Pons (tissue), 1 donor: ENCODE results near the gene RHCE.
"Not testable (repeated sequence)": the region's sequence is repeated elsewhere in the genome, so short reads cannot be mapped to it uniquely, and the experiment has no call there.

Experiments
- DNase-seq: peaks from one replicate; pipeline ENCODE4 v3.0.0-alpha.2; 2016; ENCODE audit warnings: low spot score

The RHCE gene

DNA sequence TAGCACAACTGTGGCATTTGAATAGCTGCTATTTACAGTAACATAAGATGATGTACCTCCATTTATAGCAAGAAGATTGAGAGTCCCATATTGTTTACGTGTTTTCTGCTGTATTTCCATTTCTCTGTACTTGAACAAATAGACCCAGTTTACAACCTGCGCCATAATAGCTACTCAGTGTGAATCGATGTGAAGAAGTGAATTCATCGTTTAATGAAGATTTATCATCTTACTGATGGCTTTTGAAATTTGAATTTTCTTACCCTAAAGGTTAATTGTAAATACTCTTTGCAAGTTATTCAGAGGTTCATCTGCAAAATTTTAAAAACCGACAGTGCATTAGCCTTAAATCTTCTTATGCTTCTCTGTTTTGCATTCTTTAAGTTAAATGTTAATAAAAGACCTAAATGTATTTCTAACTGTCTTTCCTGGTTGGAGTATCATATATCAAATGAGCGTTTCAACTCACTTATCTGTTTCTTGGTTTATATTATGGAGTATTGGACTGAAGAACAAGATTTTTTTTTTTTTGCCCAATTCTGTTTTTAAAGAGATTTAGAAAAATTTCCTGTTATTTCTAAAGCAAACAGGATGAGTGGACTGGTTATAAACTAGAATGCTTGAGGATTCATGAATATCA lies 12.2 kb upstream of the RHCE start:
- peak; percentile 12 for DNase-seq

- DNase-seq, result peak; percentile 50
Observed at GRCh38 chr1:25431955-25432719, 11.5 kb upstream of the RHCE start.

- DNase-seq, result no peak
Observed at GRCh38 chr1:25430967-25431881, 10.6 kb upstream of the RHCE start.

DNA sequence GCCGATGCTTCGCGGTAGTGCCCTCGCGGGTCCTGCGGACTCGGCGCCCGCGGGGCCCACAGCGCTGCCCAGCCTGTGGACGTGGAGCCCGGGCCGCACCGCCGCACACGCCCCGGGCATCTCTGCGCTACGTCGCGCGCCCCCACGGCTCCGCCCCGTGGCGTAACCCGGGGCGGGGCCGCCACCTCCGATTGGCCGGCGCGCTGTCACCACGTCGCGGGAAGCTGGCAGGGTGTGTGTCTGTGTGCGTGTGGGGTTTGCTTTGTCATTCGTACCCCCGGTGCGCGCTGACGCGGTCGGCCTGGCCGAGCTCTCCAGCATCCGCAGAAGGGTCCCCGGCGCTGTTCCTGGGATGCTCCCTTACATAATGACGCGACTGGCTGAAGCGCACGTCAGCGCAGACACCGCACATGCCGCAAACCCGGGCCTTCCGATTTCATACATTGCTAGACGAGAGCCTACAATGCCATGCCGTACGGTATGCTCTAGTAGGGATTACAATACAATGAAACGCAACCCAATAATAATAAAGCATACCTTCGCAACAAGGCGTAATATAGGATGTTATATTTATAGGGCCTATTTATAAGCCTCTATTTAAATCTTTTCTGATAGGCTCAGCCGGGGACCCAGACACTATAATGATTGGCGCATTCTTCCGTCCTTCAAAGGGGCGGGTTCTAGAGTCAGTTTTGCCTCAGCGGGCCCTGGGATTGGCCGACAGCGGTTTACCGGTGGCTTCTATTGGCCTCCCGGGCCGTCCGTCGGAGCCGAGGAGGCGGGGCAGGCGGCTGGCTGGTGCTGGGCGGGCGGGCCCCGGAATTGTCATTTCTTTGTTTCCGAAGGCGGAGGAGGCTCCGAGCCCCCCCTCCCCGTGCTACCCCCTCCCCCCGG lies 9.7 kb upstream of the RHCE start, which contains the start of gene MACO1:
MACO1 (plus strand) TSS at position 825 of the 894 bp plus-strand sequence. CDS start 202 bp downstream, outside the sequence.
- DNase-seq, result peak; percentile 98

- no peak for DNase-seq
Observed at GRCh38 chr1:25428475-25429166, 8.0 kb upstream of the RHCE start.

- no peak for DNase-seq
Observed at GRCh38 chr1:25427696-25428095, 7.1 kb upstream of the RHCE start.

- DNase-seq, result no peak
Observed at GRCh38 chr1:25425098-25426085, 4.8 kb upstream of the RHCE start.

DNA sequence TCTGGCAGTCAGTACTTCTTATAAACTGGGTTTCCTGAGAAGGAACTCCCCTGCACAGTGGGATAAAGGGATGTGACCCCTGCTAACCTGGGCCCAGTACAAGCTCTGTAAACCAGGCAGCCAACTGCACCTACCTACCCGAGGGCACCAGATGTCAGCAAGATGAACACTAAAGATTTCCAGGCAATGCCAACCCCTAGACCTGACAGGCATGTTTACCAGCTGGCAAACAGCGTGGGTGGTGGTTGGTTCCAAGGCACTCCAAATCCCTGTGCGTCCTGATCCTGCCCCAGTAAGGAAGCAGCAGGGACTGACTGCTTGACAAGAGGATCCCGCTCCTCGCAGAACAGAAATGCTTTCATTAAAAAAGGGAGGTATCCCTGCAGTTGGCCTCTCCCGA lies 2.6 kb upstream of the RHCE start:
- not testable (repeated sequence) for DNase-seq

- DNase-seq, result not testable (repeated sequence)
Observed at GRCh38 chr1:25419339-25419738, 1.3 kb downstream of the RHCE start.

DNA sequence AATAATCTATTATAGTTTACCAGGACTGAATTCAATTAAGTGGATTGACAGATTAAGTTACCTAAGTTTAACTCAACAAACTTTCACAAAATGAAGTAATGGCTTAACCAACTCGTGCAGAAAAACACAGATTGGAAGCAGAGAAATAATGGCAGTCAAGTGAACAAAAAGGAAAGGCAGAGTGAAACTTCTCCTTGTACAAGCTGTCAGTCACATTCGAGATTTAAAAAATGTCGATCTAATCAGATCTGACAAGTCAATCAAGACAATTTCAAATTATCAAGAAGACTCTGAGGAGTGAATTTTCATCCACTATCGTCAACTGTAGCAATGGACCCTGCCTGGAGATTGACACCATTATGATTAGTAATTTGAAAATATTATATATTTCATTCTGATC lies 3.3 kb downstream of the RHCE start:
- DNase-seq, result not testable (repeated sequence)

GRCh38 chr1:25414578-25414977 lies 6.0 kb downstream of the RHCE start:
- DNase-seq, result not testable (repeated sequence)

- not testable (repeated sequence) for DNase-seq
Observed at GRCh38 chr1:25414157-25414556, 6.5 kb downstream of the RHCE start.

DNA sequence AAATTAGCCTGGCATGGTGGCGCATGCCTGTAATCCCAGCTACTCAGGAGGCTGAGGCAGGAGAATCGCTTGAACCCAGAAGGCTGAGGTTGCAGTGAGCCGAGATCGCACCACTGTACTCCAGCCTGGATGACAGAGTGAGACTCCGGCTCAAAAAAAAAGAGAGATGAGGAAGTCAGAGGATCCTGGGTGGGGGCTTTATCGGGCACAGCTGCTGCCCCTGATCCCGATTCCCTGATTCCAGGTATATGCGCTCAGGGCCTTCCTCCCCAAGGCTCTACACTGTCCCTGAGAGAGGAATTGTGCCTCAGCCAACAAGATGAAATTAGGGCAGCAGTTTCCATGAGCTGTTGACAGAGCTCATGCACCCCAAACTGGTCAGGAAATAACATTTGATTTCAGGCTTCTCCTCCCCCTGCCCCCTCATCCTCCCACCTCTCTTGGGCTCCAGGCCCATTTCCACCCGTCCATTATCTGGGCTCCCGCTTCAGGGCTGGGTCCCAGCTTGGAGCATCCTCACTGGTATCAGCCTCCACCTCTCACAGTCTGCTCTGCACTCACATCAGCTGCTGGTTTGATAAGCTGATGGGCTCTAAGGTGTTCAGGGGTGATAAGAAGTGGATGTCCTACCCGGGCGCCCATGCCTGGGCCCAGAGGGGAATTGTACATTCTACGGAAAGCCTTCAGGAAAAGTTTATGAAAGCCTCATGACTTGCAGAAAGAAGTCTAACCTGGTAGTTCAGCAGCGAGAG lies 7.6 kb downstream of the RHCE start:
- not testable (repeated sequence) for DNase-seq

- not testable (repeated sequence) for DNase-seq
Observed at GRCh38 chr1:25409641-25410427, 10.8 kb downstream of the RHCE start.

DNA sequence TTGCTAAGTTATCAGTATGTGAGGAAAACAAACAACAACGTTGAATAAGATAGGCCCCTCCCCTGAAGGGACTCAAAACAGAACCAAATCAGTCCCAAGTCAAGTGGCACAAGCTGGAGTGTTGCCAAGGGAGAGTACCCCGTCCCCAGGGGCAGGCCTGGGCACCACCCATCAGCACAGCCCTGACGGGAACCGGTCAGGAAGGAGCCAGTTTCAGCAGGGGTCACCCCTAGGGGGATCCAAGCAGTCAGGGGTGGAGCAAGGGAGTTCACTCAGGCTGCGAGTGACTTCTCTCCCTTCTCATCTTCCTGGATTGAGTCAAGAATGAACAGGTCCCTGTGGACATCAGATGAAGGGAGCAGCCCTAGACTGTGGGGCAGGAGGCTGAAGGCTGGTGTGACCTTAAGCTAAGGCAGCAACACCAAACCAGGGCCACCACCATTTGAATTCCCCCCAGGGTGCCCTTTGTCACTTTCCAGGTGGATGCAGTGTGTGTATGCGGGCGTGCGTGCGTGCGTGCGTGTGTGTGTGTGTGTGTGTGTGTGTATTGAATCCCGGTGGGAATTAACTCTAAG lies 14.8 kb downstream of the RHCE start:
- not testable (repeated sequence) for DNase-seq

DNA sequence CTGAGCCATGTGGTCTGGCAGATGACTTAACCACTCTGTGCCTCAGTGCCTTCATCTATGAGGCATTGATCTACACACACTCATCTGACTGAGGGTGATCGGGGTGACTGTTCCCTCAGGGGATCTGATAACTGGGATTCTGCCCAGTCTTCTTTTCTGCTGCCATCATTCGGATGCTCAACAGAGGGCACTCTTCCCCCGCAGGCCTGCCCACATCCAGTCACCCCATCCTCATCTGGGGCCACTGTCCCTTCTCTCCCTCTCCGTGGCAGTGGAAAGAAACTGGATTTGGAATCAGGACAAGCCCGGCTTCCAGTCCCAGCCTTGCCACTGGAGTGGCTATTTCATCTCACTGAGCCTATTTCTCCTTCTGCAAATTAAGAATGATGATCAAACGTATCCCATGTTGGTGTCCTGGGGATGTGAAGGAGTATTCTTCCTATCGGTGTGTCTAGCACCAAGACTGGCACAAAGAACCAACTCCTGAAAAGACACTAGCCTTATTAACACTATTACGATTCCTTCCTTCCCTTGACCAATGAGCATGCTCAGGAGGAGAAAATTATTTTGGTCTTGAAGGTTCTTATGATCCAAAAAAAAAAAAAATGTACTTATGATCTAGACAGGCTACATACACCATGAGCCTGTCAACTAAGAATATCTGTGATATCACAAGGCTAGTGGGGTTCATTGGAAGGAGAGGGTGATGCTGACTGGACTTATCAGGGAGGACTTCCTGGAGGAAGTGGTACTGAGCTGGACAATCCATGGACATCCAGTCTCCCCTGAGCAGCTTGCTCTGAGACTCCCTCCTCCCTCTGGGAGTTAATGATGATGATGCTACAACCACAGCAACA lies 17.4 kb downstream of the RHCE start:
- not testable (repeated sequence) for DNase-seq
